ENCODE data around the gene RNF40.

DNA sequence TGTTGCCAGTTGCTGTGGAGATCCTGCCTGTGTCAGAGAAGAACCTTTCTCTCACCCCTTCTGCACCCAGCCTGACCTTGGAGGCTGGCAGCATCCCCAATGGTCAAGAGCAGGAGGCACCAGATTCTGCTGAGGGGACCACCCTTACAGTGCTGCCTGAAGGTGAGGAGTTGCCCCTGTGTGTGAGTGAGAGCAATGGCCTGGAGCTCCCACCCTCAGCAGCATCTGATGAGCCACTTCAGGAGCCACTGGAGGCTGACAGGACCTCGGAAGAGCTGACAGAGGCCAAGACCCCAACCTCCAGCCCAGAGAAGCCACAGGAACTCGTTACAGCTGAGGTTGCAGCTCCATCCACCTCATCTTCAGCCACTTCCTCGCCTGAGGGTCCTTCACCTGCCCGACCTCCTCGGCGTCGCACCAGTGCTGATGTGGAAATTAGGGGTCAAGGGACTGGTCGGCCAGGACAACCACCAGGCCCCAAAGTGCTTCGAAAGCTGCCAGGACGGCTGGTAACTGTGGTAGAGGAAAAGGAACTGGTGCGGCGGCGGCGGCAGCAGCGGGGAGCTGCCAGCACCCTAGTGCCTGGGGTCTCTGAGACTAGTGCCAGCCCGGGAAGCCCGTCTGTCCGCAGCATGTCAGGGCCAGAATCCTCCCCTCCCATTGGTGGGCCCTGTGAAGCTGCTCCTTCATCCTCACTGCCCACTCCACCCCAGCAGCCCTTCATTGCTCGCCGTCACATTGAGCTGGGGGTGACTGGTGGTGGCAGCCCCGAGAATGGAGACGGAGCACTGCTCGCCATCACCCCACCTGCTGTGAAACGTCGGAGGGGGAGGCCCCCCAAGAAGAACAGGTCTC is 24.1 kb upstream of the RNF40 start:
- TF ChIP-seq, protein P1, sequence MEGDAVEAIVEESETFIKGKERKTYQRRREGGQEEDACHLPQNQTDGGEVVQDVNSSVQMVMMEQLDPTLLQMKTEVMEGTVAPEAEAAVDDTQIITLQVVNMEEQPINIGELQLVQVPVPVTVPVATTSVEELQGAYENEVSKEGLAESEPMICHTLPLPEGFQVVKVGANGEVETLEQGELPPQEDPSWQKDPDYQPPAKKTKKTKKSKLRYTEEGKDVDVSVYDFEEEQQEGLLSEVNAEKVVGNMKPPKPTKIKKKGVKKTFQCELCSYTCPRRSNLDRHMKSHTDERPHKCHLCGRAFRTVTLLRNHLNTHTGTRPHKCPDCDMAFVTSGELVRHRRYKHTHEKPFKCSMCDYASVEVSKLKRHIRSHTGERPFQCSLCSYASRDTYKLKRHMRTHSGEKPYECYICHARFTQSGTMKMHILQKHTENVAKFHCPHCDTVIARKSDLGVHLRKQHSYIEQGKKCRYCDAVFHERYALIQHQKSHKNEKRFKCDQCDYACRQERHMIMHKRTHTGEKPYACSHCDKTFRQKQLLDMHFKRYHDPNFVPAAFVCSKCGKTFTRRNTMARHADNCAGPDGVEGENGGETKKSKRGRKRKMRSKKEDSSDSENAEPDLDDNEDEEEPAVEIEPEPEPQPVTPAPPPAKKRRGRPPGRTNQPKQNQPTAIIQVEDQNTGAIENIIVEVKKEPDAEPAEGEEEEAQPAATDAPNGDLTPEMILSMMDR (IDR thresholded peaks at IDR 0.05; ENCODE audit: borderline replicate concordance, extremely low read depth, low read length, poor library complexity, severe bottlenecking): no peak
- no peak for TF ChIP-seq EZH2 (IDR thresholded peaks at IDR 0.05; ENCODE audit: borderline replicate concordance, low read depth, low read length, severe bottlenecking)
